Hepatocyte (in vitro differentiated cells): ENCODE measurements around the gene RDH16.

Source experiments
- CTCF ChIP-seq: fragments of 200-600 bp; sonication (generic); IDR thresholded peaks from 2 replicates; pipeline ENCODE4 v1.5.1; 2016; ENCODE audit warnings: antibody characterized with exemption, mild to moderate bottlenecking; ENCODE audit not compliant: poor library complexity
- EZH2 ChIP-seq: fragments of 200-600 bp; sonication (generic); IDR thresholded peaks from 2 replicates; pipeline ENCODE4 v1.6.1; 2016; ENCODE audit warnings: antibody characterized with exemption, mild to moderate bottlenecking, borderline replicate concordance

- TF ChIP-seq CTCF (no peak), EZH2 (no peak)
Observed at GRCh38 chr12:56941299-56942017, 15.9 kb downstream of the RDH16 start.
